Aorta (tissue), 5 donors: ENCODE measurements around the gene PLEKHM3. TPM values are rescaled to one million over a fixed set of nuclear protein-coding genes. Genes with fewer than 3 reads are reported as not detected.
"Not testable (repeated sequence)": the region's sequence is repeated elsewhere in the genome, so short reads cannot be mapped to it uniquely, and the experiment has no call there.

Experiments
- ATAC-seq: fragments of 200-7000 bp; cut with Tn5 transposase; one replicate; pipeline ENCODE4 v1.9.1; 2022; ENCODE audit warnings: moderate library complexity; ENCODE audit not compliant: low FRiP score
- DNase-seq, 2 donors: peaks; one replicate each; pipeline ENCODE4 v3.0.0-alpha.2; 2020
- H3K27ac ChIP-seq, 2 donors: one replicate each; pipeline ENCODE4 v1.5.1; 2013; ENCODE audit warnings: low read length in 2 of 2, mild to moderate bottlenecking in 2 of 2, moderate library complexity in 2 of 2, control low read depth in 1 of 2, inconsistent platforms in 1 of 2, low read depth in 1 of 2
- H3K27me3 ChIP-seq, 2 donors: one replicate each; pipeline ENCODE4 v1.6.1; 2013; ENCODE audit warnings: control low read depth in 1 of 2, low read length in 1 of 2, mild to moderate bottlenecking in 1 of 2, moderate library complexity in 1 of 2; ENCODE audit not compliant: insufficient read depth in 2 of 2, control insufficient read depth in 1 of 2
- H3K36me3 ChIP-seq, 2 donors: one replicate each; pipeline ENCODE4 v1.6.1; 2013; ENCODE audit warnings: control low read depth in 1 of 2, low read length in 1 of 2, mild to moderate bottlenecking in 1 of 2; ENCODE audit not compliant: insufficient read depth in 2 of 2, control insufficient read depth in 1 of 2
- H3K4me1 ChIP-seq, 2 donors: one replicate each; pipeline ENCODE4 v1.6.1; 2013; ENCODE audit warnings: low read length in 2 of 2, control low read depth in 1 of 2, mild to moderate bottlenecking in 1 of 2, moderate library complexity in 1 of 2; ENCODE audit not compliant: insufficient read depth in 2 of 2, control insufficient read depth in 1 of 2
- H3K4me3 ChIP-seq, 2 donors: one replicate each; pipeline ENCODE4 v1.5.1; 2013; ENCODE audit warnings: low read length in 2 of 2, control low read depth in 1 of 2, mild to moderate bottlenecking in 1 of 2
- H3K9me3 ChIP-seq: one replicate; pipeline ENCODE4 v1.6.1; 2013; ENCODE audit warnings: mild to moderate bottlenecking, low read length; ENCODE audit not compliant: control insufficient read depth
- WGBS, 2 donors: extraction: QIAGEN DNeasy Blood & Tissue Kit; methylation state at CpG; one replicate each; pipeline ENCODE4 v1.1.7; 2013; 5-methylcytosine and 5-hydroxymethylcytosine counted together
- intact Hi-C, 2 donors: fragments of 100-400 bp; cut with DNase I; formaldehyde crosslinking; loops; one replicate each; pipeline versions ENCODE4 v1.14.2 to v1.15.0; 2022
- polyA plus RNA-seq, 2 donors: library from polyadenylated mRNA; stranded (reverse); fragments of 200-250 nt; gene quantifications; one replicate each; pipeline ENCODE4 v1.2.3, GENCODE V29; 2013
- total RNA-seq, 2 donors: library from RNA; stranded (reverse); fragmentation: NEBNext Ultra II Directional; extraction: Animal tissue kit (Norgen Biotek cat#: 25700); gene quantifications; one replicate each; pipeline ENCODE4 v1.2.1, GENCODE V29; 2021
- donor health status: healthy with polysubstance abuse.
- donor health status: Bipolar disorder and iron deficiency.
- donor health status: DM: no; HTN: no; CAD: no.
- donor health status: DM: no; HTN: no; CAD: no.
- donor health status: DM: yes; HTN: yes; CAD: no.

PLEKHM3 gene
- total and polyA plus RNA-seq, 4 donors, result 2.8 to 18.9 (median 9.3) TPM

DNA sequence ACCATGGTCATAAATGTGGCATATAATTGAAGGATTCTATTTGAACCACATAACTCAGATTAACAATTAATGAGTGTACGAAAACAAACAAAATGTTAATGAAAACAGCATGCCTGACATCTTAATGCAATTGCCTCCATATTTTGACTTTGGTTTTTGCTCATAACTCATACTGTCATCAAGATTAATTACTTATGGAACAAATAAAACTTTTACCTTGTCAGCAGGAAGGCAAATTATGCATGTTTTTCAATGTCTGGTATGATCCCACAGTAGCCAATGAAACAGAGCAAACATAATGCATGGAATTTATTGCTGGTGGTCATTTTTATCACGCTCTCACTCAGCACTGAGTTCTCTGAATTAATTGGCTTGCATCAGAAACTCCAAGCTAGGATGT, 5.1 kb downstream of the PLEKHM3 start:
- intact Hi-C loops, result loop anchor here in 1 of 2 donors (10.0 kb wide), 1 partner anchor 395 kb away; the partner anchor contains the start of gene METTL21A
- H3K36me3 ChIP-seq, result no peaks in the 10 kb centered on the region
- H3K27me3 ChIP-seq, result no peaks in the 10 kb centered on the region
- WGBS, 2 donors, result 73 to 80% methylated on average over 2 of the region's 2 CpGs
- no peak for DNase-seq
- H3K4me1 ChIP-seq, result no peaks in the 10 kb centered on the region
- no peaks in the 10 kb centered on the region for H3K9me3 ChIP-seq
- no peak for ATAC-seq
- H3K4me3 ChIP-seq, result no peak overlapping the region
- no peak overlapping the region for H3K27ac ChIP-seq

DNA sequence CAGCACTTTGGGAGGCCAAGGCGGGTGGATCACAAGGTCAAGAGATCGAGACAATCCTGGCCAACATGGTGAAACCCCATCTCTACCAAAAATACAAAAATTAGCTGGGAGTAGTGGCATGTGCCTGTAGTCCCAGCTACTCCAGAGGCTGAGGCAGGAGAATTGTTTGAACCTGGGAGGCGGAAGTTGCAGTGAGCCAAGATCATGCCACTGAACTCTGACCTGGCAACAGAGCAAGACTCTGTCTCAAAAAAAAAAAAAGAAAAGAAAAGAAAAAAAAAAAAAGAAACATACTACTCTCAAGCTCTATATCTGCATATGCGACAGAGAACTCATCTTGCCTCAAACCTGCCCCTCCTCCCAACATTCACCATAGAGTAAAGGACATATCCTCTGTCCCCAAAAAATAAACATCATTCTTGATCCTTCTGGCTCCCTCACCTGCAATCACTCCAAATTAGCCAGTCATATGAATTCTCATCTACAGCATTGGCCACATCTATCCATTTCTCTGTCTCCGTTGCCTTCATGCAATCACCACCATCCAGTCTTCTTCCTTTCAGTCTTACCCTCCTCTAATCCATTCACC, 7.1 kb downstream of the PLEKHM3 start:
- intact Hi-C loops, H3K27me3 ChIP-seq, ATAC-seq, H3K27ac ChIP-seq, H3K36me3 ChIP-seq, H3K4me3 ChIP-seq, H3K9me3 ChIP-seq, DNase-seq, H3K4me1 ChIP-seq: not testable (repeated sequence)
- WGBS, 2 donors, result 93 to 98% methylated on average over 5 of the region's 5 CpGs

DNA sequence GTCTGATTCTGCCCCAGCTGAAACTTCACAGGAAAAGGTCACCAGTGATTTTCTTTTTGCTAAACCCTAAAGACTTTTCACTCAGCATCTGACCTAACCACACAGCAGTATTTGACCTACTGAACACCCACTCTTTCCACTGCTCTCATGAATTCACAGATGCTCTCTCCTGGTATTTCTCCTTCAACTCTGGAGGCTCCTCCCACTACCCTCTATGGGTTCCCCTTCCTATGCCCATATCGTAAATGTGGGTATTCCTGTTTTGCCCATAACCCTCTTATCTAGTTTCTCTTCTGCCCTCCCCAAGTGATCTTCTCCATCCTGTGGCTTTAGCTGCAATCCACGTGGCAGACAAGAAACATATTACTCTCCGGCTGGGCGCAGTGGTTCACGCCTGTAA, 7.6 kb downstream of the PLEKHM3 start:
- no peaks in the 10 kb centered on the region for H3K36me3 ChIP-seq
- H3K27me3 ChIP-seq, result no peaks in the 10 kb centered on the region
- DNase-seq (no peak), ATAC-seq (no peak)
- H3K27ac ChIP-seq, result no peak overlapping the region
- WGBS, 2 donors, result 81 to 87% methylated on average over 5 of the region's 5 CpGs
- no peak overlapping the region for H3K4me3 ChIP-seq
- H3K9me3 ChIP-seq, result no peaks in the 10 kb centered on the region
- H3K4me1 ChIP-seq, result peaks cover 0 to 4% of the 10 kb centered on the region in 2 donors
- intact Hi-C loops, result no loop called here

DNA sequence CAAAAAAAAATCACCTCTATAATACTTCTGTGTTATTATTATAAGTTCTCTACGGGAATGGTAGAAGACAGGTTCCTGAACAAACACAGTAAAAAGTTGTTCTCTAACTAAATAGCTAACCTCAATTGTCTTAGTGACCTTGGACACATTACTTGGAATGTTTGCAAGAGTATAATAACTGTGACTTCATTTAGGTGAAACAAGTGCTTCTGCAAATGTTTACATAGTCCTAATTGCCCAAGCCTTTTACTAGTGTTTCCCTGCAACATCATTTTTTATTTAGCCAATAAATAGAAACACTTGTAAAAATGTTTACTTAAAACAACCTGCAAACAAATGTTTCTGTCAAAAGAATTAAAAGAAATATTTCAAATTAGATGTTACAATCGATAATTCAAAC, 9.9 kb downstream of the PLEKHM3 start:
- intact Hi-C loops, result no loop called here
- WGBS, 2 donors, result 45 to 68% methylated on average over 2 of the region's 2 CpGs
- H3K9me3 ChIP-seq, result no peaks in the 10 kb centered on the region
- H3K27ac ChIP-seq, result no peak overlapping the region
- ATAC-seq (no peak), DNase-seq (no peak)
- H3K36me3 ChIP-seq, result no peaks in the 10 kb centered on the region
- H3K4me1 ChIP-seq, result peaks cover 0 to 4% of the 10 kb centered on the region in 2 donors
- no peaks in the 10 kb centered on the region for H3K27me3 ChIP-seq
- no peak overlapping the region for H3K4me3 ChIP-seq

DNA sequence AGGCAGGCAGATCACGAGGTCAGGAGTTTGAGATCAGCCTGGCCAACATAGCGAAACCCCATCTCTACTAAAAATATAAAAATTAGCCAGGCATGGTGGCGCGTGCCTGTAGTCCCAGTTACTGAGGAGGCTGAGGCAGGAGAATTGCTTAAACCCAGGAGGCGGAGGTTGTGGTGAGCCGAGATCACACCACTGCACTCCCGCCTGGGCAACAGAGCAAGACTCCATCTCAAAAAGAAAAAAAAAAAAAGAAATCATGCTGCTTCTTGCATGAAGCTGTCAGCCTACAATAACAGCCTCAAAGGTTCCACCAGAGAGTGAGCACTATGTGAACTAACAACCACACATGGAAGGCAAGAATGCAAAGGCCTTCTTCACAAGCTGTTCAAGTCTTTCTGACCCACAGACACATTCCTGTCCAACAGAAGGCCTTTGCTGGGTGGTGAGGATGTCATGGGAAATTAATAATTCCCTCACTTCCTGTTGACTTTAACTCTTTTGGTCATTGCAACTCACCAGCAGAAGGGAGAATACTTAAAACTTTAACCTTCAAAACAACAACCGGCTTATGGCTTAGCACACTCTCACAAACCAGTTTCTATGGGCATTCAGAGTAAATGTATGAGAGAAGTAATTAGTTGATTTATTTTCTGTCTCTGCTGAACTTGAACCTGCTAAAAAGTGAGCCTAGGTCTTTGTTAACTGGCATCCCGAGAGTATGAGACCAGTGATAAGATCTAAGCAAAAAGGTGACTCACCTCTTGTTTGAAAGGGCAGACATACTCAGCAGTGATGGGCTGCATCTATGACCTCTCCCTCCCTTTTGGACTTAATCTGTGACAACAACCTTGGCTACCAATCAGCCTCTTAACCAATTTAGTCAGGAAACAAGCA, 11.8 kb downstream of the PLEKHM3 start:
- no peak for DNase-seq
- H3K4me3 ChIP-seq, result no peak overlapping the region
- ATAC-seq, result no peak
- intact Hi-C loops, result no loop called here
- H3K36me3 ChIP-seq, result no peaks in the 10 kb centered on the region
- H3K4me1 ChIP-seq, result peaks cover 0 to 4% of the 10 kb centered on the region in 2 donors
- H3K27me3 ChIP-seq, result no peaks in the 10 kb centered on the region
- H3K27ac ChIP-seq, result no peak overlapping the region
- H3K9me3 ChIP-seq, result no peaks in the 10 kb centered on the region
- WGBS, 2 donors, result 94% methylated on average over 9 of the region's 9 CpGs

DNA sequence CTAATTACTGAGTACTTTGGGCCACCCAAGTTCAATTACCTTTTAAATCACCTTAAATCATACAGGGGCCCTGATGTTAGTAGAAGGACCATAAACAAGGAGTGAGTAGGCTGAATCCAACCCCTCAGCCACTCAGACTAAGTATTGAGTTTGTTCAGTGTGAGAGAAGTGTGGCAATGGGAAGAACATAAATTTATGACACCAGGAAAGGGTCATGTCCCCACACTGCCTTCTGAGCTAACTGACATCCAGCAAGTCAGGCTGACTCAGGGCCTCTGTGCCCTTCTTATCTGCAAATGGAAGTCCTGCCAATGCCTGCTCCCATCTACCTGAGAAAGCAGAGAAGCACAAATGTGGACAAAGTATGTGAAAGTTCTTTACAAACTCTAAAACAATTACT, 12.9 kb downstream of the PLEKHM3 start:
- no peaks in the 10 kb centered on the region for H3K9me3 ChIP-seq
- DNase-seq, result no peak
- no peak overlapping the region for H3K27ac ChIP-seq
- intact Hi-C loops, result no loop called here
- no peak for ATAC-seq
- no peaks in the 10 kb centered on the region for H3K36me3 ChIP-seq
- no peaks in the 10 kb centered on the region for H3K27me3 ChIP-seq
- no peak overlapping the region for H3K4me3 ChIP-seq
- H3K4me1 ChIP-seq, result peaks cover 0 to 4% of the 10 kb centered on the region in 2 donors

DNA sequence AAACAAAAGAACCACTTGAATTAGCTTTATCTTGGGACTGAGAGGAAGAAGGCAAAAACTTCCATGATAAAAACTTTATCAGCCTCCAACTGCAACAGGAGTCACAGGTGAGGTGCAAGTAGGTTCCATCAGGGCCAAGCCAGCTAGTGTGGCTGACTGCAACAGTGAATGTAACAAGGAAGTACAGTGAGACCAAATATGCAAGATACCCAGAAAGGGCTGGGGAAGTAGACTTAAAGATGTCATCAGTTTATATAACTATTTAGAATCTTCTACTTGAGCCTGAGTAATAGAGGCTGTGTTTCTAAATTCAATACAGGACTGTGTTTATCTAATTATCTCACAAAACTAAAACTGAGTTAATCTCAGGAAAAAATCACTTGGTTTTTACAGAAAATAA, 14.8 kb downstream of the PLEKHM3 start:
- no peaks in the 10 kb centered on the region for H3K36me3 ChIP-seq
- DNase-seq (no peak), ATAC-seq (no peak)
- no peaks in the 10 kb centered on the region for H3K27me3 ChIP-seq
- H3K4me3 ChIP-seq, result no peak overlapping the region
- intact Hi-C loops, result no loop called here
- H3K4me1 ChIP-seq, result peaks cover 0 to 4% of the 10 kb centered on the region in 2 donors
- no peaks in the 10 kb centered on the region for H3K9me3 ChIP-seq
- H3K27ac ChIP-seq, result no peak overlapping the region

DNA sequence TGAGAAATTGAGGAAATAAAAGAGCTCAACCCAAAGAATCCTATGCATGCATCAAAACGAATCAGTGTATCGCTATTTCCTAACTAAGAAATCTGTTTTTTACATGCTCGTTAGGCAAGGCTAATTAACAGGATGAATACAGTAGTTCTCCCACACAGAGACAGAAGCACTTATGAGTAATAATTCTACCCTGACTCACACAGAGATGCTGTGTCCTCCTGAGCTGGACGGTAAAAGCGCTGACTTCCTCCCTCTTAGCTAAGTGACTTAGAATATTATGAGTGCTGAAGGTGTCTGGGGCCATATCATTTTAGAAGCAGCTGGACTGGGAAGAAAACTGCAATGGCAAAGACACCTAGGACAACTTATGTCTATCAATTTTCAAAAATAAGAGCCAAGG, 18.5 kb downstream of the PLEKHM3 start:
- no peaks in the 10 kb centered on the region for H3K27me3 ChIP-seq
- intact Hi-C loops, result no loop called here
- DNase-seq, result no peak
- no peak overlapping the region for H3K27ac ChIP-seq
- ATAC-seq, result no peak
- H3K36me3 ChIP-seq, result no peaks in the 10 kb centered on the region
- no peaks in the 10 kb centered on the region for H3K9me3 ChIP-seq
- WGBS, 2 donors, result 94% methylated on average over 5 of the region's 5 CpGs
- H3K4me3 ChIP-seq, result no peak overlapping the region
- peaks cover under 1% of the 10 kb centered on the region in 2 donors for H3K4me1 ChIP-seq

DNA sequence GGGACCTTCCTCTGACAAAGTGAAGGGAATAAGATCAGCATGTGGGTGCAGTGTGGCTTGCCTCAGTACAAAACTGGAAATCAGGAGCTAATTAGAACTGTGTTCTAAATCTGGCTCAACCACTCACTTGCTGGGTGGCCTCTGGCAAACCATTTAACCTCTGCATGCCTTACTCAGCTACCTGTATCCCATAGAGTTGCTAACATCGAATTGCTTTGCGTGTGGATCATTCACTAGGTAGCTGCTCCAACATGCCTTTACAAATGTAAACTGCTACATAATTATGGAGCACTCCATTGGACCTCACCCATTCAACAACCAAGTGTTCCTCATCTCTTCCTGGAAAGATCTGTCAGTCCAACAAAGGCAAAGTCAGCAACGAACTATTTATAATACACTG, 19.0 kb downstream of the PLEKHM3 start:
- Histone ChIP-seq H3K9me3 (no peaks in the 10 kb centered on the region), H3K4me3 (no peak overlapping the region), H3K36me3 (no peaks in the 10 kb centered on the region), H3K27ac (no peak overlapping the region), H3K27me3 (no peaks in the 10 kb centered on the region), H3K4me1 (peaks cover 2 to 3% of the 10 kb centered on the region in 2 donors)
- intact Hi-C loops, result no loop called here
- ATAC-seq, result no peak
- 86 to 92% methylated on average over 3 of the region's 3 CpGs for WGBS, 2 donors
- DNase-seq, result no peak
